ENCODE measurements around the gene DAD1.

The DAD1 gene

GRCh38 chr14:22558221-22558913 is 30.7 kb downstream of the DAD1 start:
- POLR2A ChIA-PET = interaction anchor here (0.6 kb wide), 2 partner anchors 30 to 443 kb away, joined by 3 to 4 read pairs; no protein-coding TSS in a partner anchor
- CTCF ChIA-PET = interaction anchor here (0.7 to 1.0 kb wide), 5 partner anchors 12 to 294 kb away, joined by 3 to 5 read pairs (median 3); partner anchors contain the start of gene OR6J1
- H3K9me3 ChIP-seq (ENCODE audit: control insufficient read depth, insufficient read depth, low read depth, low read length) = no peaks in the 10 kb centered on the region
- no peak overlapping the region for H3K4me3 ChIP-seq (ENCODE audit: low read depth, low read length)
- H3K4me1 ChIP-seq (ENCODE audit: control insufficient read depth, insufficient read depth, low read length) = peaks cover 3% of the 10 kb centered on the region; the same call in 1 of the 2 replicates
- no peak overlapping the region for H3K27ac ChIP-seq (ENCODE audit: extremely low read depth, low read depth, low read length)
- H3K36me3 ChIP-seq (ENCODE audit: control insufficient read depth in 2 of 2, insufficient read depth in 1 of 2, low read length in 2 of 2) = peaks cover 0 to 3% of the 10 kb centered on the region in 2 experiments; a peak in 2 of 3 replicates
- TF ChIP-seq ZNF600 (tag by site-specific recombination; IDR thresholded peaks at IDR 0.05) = peak; percentile 25; the same call in 1 of the 2 replicates
- TF ChIP-seq ZNF24 (tag by site-specific recombination; IDR thresholded peaks at IDR 0.05) = no peak

- H3K4me1 ChIP-seq (ENCODE audit: control insufficient read depth, insufficient read depth, low read length) = peaks cover 3% of the 10 kb centered on the region; the same call in 1 of the 2 replicates
- no peak overlapping the region for H3K4me3 ChIP-seq (ENCODE audit: low read depth, low read length)
- ChIA-PET POLR2A (interaction anchor here (0.6 kb wide), 1 partner anchor 444 kb away, joined by 4 read pairs; no protein-coding TSS in a partner anchor), CTCF (interaction anchor here (0.7 to 1.0 kb wide), 5 partner anchors 12 to 295 kb away, joined by 3 to 5 read pairs (median 3); partner anchors contain the start of gene OR6J1)
- no peak overlapping the region for H3K27ac ChIP-seq (ENCODE audit: extremely low read depth, low read depth, low read length)
- H3K9me3 ChIP-seq (ENCODE audit: control insufficient read depth, insufficient read depth, low read depth, low read length) = no peaks in the 10 kb centered on the region
- peaks cover 0 to 2% of the 10 kb centered on the region in 2 experiments; a peak in 2 of 3 replicates for H3K36me3 ChIP-seq (ENCODE audit: control insufficient read depth in 2 of 2, insufficient read depth in 1 of 2, low read length in 2 of 2)
- TF ChIP-seq ZNF335 (tag by site-specific recombination; conservative IDR thresholded peaks at IDR 0.05) (no peak), REST (tag by site-specific recombination; IDR thresholded peaks at IDR 0.05) (no peak), ZSCAN4 (tag by site-specific recombination; IDR thresholded peaks at IDR 0.05) (peak; percentile 59; the same call in 1 of the 2 replicates)
Measured at GRCh38 chr14:22557846-22558220, 31.2 kb downstream of the DAD1 start.

GRCh38 chr14:22556990-22557623 is 31.9 kb downstream of the DAD1 start:
- POLR2A ChIA-PET = interaction anchor here (0.6 to 1.5 kb wide), 2 partner anchors 407 to 426 kb away, joined by 3 to 4 read pairs; partner anchors contain the start of gene AJUBA
- peak overlapping the region; percentile 39 for H3K4me3 ChIP-seq (ENCODE audit: low read depth, low read length)
- TF ChIP-seq ZNF560 (tag by site-specific recombination; IDR thresholded peaks at IDR 0.05; ENCODE audit: borderline replicate concordance) (no peak), ZSCAN23 (tag by site-specific recombination; IDR thresholded peaks at IDR 0.05) (no peak), ZNF155 (tag by site-specific recombination; IDR thresholded peaks at IDR 0.05) (no peak), ZSCAN5A (tag by site-specific recombination; IDR thresholded peaks at IDR 0.05) (no peak), ZNF221 (tag by site-specific recombination; IDR thresholded peaks at IDR 0.05; ENCODE audit: borderline replicate concordance) (no peak), ZNF548 (tag by site-specific recombination; IDR thresholded peaks at IDR 0.05) (no peak), REPIN1 (tag by site-specific recombination; IDR thresholded peaks at IDR 0.05; ENCODE audit: low read depth) (no peak), ZNF341 (tag by site-specific recombination; IDR thresholded peaks at IDR 0.05; ENCODE audit: low read depth) (no peak), ZBTB17 (tag by site-specific recombination; IDR thresholded peaks at IDR 0.05) (peak; percentile 76), ZNF701 (tag by site-specific recombination; IDR thresholded peaks at IDR 0.05) (no peak), MYNN (tag by site-specific recombination; IDR thresholded peaks at IDR 0.05; ENCODE audit: borderline replicate concordance) (no peak), PATZ1 (tag by site-specific recombination; IDR thresholded peaks at IDR 0.05) (peak; percentile 89), ZNF146 (tag by site-specific recombination; IDR thresholded peaks at IDR 0.05) (no peak), TRIM28 (IDR thresholded peaks at IDR 0.05; ENCODE audit: borderline replicate concordance, low read length) (no peak), EGR2 (tag by site-specific recombination; IDR thresholded peaks at IDR 0.05; ENCODE audit: low read depth) (no peak)

More at GRCh38 chr14:22556990-22557623, 31.9 kb downstream of the DAD1 start:
- CTCF ChIA-PET = interaction anchor here (0.6 to 4.5 kb wide), 90 partner anchors 8 to 1109 kb away, joined by 3 to 50 read pairs (median 5); partner anchors contain the start of genes ABHD4, AJUBA, DAD1 and HAUS4
- Histone ChIP-seq H3K27ac (ENCODE audit: extremely low read depth, low read depth, low read length) (peak overlapping the region; percentile 28; the same call in 1 of the 2 replicates), H3K4me1 (ENCODE audit: control insufficient read depth, insufficient read depth, low read length) (peaks cover 3% of the 10 kb centered on the region; the same call in 1 of the 2 replicates), H3K36me3 (ENCODE audit: control insufficient read depth in 2 of 2, insufficient read depth in 1 of 2, low read length in 2 of 2) (no peaks in the 10 kb centered on the region; a peak in 1 of 3 replicates), H3K9me3 (ENCODE audit: control insufficient read depth, insufficient read depth, low read depth, low read length) (no peaks in the 10 kb centered on the region)
